NT2/D1 (cell line): ENCODE measurements around the gene OIT3.

Source experiments
- DNase-seq: peaks from one replicate; pipeline ENCODE4 v3.0.0-alpha.2; 2011; ENCODE audit warnings: low read depth, low spot score
- H3K27me3 ChIP-seq: 2 replicates; pipeline ENCODE4 v1.6.0; 2011; ENCODE audit warnings: mild to moderate bottlenecking; ENCODE audit not compliant: insufficient read length, insufficient read depth
- H3K36me3 ChIP-seq: 2 replicates; pipeline ENCODE4 v1.6.1; 2011; ENCODE audit warnings: mild to moderate bottlenecking, low read length, mixed read lengths; ENCODE audit not compliant: insufficient read depth, insufficient read length
- H3K4me1 ChIP-seq: 2 replicates; pipeline ENCODE4 v1.5.1; 2011; ENCODE audit not compliant: insufficient read depth, insufficient read length
- H3K4me3 ChIP-seq: 2 replicates; pipeline ENCODE4 v1.5.1; 2011; ENCODE audit warnings: low read depth; ENCODE audit not compliant: insufficient read length
- H3K9ac ChIP-seq: 2 replicates; pipeline ENCODE4 v1.6.0; 2011; ENCODE audit warnings: low read depth; ENCODE audit not compliant: insufficient read length
- H3K9me3 ChIP-seq: 2 replicates; pipeline ENCODE4 v1.5.1; 2011; ENCODE audit warnings: mild to moderate bottlenecking, low read length; ENCODE audit not compliant: insufficient read depth
- SUZ12 ChIP-seq: IDR thresholded peaks from 2 replicates; pipeline ENCODE4 v1.6.1; 2011; ENCODE audit not compliant: insufficient read length, insufficient read depth; ENCODE audit errors: extremely low read depth
- YY1 ChIP-seq: IDR thresholded peaks from 2 replicates; pipeline ENCODE4 v1.6.1; 2011; ENCODE audit not compliant: insufficient read length, insufficient read depth
- ZNF274 ChIP-seq: IDR thresholded peaks from 2 replicates; pipeline ENCODE4 v1.6.1; 2011; ENCODE audit warnings: mild to moderate bottlenecking, low read depth, low read length

OIT3 gene

GRCh38 chr10:72980348-72980747 is 86.8 kb downstream of the OIT3 start:
- Histone ChIP-seq H3K4me3 (no peak overlapping the region), H3K9me3 (peaks cover 38% of the 10 kb centered on the region), H3K27me3 (no peaks in the 10 kb centered on the region), H3K9ac (no peak overlapping the region), H3K36me3 (no peaks in the 10 kb centered on the region), H3K4me1 (peaks cover 4% of the 10 kb centered on the region)
- no peak for DNase-seq
- TF ChIP-seq YY1 (no peak), ZNF274 (no peak), SUZ12 (no peak)

- TF ChIP-seq SUZ12 (no peak), YY1 (no peak), ZNF274 (no peak)
- Histone ChIP-seq H3K27me3 (no peaks in the 10 kb centered on the region), H3K9me3 (peaks cover 38% of the 10 kb centered on the region), H3K9ac (no peak overlapping the region), H3K36me3 (no peaks in the 10 kb centered on the region), H3K4me1 (peaks cover 4% of the 10 kb centered on the region), H3K4me3 (no peak overlapping the region)
- no peak for DNase-seq
Measured at GRCh38 chr10:72981028-72981881, 87.7 kb downstream of the OIT3 start.

GRCh38 chr10:72981882-72982529 is 88.5 kb downstream of the OIT3 start:
- Histone ChIP-seq H3K9me3 (peaks cover 35% of the 10 kb centered on the region), H3K36me3 (no peaks in the 10 kb centered on the region), H3K4me3 (no peak overlapping the region), H3K9ac (no peak overlapping the region), H3K27me3 (no peaks in the 10 kb centered on the region), H3K4me1 (peaks cover 4% of the 10 kb centered on the region)
- TF ChIP-seq ZNF274 (no peak), YY1 (no peak), SUZ12 (no peak)
- DNase-seq: no peak
